GM19240 (cell line): ENCODE measurements around the gene OGDH.
"Not testable (repeated sequence)": the region's sequence is repeated elsewhere in the genome, so short reads cannot be mapped to it uniquely, and the experiment has no call there.

Experiments
- DNase-seq: peaks from one replicate; pipeline ENCODE4 v3.0.0; 2011; ENCODE audit warnings: low spot score; ENCODE audit not compliant: insufficient read length

The OGDH gene

DNA sequence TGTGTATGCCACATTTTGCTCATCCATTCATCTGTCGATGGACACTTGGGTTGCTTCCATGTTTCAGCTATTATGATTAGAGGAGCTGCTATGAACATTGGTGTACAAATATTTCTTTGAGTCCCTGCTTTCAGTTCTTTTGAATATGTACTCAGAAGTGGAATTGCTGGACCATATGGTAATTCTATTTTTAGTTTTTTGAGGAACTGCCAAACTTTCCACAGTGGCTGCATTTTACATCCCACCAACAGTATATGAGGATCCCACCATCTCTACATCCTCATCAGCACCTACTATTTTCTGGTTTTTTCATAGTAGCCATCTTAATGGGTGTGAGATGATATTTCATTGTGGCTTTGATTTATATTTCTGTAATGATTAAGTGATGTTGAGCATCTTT lies 97.5 kb downstream of the OGDH start:
- DNase-seq: no peak

DNA sequence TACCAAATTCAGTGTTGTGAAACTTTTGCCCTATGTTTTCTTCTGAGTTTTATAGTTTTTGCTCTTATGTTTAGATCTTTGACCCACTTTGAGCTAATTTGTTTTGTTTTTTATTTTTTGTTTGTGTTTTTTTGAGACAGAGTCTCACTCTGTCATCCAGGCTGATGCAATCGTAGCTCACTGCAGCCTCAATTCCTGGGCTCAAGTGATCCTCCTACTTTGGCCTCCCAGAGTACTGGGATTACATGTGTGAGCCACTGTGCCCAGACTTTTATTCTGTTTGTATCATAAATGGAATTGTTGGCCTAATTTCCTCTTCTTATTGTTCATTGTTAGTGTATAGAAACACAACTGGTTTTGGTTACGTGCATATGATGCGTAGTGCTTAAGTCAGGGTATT lies 99.0 kb downstream of the OGDH start:
- DNase-seq: no peak

DNA sequence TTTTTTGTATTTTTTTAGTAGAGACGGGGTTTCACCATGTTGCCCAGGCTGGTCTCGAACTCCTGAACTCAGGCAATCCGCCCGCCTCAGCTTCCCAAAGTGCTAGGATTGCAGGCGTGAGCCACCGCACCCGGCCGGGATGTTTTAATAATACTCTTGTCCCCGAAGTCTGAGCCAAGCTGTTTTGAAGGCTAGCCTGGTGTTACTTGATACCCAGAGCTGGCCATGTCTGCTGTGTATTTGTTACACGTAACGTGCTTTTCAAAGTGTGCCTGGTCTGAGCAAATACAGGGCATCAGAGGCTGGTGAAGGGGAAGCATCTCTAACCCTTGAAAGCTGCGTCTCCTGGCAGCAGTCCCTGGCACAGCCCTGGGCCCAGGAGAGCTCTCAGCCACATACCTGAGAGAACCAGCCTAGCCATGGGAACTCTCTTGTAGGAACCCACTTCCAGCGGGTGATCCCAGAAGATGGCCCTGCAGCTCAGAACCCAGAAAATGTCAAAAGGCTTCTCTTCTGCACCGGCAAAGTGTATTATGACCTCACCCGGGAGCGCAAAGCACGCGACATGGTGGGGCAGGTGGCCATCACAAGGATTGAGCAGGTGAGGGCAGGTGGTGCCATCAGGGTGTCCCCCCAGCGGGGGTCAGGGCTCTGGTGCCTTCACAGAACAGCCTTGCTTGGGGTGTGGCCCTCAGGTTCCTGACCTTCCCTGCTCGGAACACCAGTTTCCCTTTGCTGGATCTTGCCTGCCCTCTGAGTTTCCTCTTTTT lies 100.5 kb downstream of the OGDH start:
- no peak for DNase-seq

DNA sequence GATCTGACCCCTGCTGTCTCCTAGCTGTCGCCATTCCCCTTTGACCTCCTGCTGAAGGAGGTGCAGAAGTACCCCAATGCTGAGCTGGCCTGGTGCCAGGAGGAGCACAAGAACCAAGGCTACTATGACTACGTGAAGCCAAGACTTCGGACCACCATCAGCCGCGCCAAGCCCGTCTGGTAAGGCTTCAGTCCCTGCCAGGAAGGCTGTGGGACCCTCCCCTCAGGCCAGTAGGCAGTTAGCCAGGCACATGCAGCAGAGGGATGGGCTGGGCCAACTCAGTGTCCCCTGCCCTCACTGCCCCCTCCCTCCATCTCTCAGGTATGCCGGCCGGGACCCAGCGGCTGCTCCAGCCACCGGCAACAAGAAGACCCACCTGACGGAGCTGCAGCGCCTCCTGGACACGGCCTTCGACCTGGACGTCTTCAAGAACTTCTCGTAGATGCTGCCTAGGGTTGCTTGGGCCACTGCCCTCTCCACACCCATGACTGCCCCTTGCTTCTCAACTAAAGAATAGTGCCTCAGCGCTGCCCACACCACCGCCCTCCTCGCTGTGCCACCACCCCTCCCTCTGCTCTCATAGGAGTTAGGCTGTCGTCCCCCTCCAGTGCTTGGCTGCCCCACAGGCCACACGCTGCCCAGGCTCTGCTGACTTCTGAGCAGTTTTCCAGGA lies 101.3 kb downstream of the OGDH start:
- no peak for DNase-seq

DNA sequence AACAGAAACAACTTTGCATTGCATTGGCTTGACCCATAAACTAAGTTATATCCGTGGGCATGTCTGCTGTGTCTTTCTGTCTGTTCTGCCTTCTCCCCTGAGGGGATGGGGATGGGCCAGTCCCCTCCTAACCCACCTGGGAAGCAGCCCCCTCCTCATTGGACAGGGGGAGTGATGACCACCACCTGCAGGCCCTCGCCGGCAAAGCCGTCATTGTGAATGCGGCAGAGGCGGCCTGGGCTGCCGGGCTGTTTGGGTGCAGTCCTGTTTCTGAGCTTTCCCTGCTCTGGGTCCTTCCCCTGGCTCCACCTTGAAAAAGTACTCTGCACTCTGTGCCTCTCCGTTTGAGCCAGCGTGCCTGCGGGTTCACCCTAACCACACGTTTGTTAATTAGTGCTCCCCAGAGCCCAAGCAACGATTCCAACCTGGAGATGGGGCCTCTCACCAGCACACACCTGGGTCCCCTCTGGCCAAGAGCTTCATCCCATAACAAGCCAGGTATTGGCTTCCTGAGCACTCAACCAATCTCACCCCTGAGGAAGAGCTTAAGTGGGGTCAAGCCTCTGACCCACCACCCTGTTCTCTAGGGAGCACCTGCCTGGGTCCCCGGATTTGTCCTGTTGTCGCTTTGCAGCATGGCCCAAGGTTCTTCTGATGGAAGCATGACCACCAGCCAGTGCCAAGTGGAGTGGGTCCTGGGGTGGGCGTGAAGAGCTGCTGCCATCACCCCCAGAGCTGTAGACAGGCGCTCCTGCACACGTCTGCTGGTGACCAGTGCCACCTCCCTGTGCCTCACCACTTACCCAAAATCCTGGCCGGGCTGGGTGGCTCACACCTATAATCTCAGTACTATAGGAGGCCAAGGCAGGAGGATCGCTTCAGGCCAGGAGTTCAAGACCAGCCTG lies 102.8 kb downstream of the OGDH start:
- no peak for DNase-seq

DNA sequence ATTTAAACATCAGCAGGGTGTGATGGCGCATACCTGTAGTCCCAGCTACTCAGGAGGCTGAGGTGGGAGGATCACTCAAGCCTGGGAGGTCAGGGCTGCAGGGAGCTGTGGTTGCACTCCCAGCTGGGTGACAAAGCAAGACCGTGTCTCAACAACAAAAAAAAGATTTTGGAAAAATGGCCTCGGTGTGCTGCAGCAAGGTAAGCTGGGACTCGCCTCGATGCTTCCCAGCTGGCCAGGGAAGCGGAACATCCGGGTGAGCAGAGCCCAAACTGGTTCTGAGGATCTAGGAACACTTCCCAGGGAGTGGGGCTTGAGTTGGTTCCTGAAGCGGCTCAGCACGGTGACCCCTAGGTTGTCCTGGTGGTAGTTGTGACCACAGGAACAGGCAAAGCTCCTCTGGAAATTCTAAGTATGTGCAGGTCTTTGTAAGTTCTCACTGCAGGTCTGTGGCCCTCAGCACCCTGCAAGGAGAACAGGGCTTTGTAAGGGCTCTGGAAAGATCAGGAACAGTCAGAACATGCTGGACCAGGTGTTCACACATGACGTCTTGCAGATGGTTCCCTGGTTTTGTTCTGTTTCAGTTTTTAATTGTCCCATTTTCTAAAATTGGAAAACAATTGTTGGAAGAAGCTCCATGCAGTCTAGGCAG lies 103.6 kb downstream of the OGDH start:
- no peak for DNase-seq

DNA sequence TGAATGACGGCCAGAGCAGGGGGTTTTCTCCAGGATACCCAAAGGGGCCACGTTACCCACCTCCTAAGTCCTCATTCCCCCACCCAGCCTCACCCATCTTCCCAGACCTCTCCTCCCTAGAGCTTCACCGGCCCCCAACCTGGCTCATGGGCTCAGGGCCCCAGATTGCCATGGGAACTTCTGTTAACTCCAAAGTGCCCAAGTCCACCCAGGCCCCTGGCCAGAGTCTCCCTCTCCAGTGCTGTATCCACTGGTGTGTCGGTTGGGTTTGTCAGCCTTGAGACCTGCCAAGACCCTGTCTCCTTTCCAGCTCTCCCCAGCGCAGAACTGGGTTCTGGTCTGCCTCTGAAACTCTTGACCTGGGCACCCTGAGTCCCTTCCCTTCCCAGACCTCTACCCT lies 105.1 kb downstream of the OGDH start:
- DNase-seq: no peak

DNA sequence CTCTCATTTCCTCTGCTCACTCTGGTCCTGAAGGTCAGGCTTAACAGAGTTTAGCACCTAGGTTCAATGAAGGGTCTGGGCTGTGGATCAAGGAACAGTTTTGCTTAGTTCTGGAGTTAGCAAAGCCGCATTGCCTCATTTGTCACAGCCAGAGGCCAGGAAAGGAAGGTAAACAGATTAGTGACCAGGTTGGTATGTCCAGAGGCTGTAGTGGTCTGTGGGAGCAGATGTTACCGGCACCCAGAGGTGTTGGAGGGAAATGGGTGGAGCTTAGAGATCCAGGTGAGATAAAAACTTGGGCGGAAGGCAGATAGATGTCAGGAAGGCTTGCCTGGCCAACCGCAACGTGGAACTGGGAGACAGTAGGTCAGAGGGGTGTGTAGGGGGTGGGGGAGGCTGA lies 105.6 kb downstream of the OGDH start:
- no peak for DNase-seq

DNA sequence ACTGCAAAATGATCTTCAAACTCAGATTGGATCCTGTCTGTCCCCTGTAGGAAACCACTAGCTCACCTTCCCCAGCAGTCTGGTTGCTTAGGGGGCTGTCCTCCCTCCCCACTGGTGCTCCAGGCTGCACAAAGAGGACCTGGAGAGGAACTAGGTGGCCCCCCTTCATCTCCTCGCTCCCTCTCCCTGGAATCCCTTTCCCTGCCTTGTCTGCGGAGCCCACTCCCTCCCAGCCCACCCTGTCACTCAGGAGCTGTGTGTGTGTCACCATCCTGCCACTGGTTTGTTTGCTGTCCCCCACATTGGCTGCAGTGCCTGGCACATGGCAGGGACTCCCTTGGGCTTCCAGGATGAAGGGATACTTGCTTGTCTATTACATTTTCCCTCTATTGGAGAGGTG lies 106.7 kb downstream of the OGDH start:
- DNase-seq: no peak

DNA sequence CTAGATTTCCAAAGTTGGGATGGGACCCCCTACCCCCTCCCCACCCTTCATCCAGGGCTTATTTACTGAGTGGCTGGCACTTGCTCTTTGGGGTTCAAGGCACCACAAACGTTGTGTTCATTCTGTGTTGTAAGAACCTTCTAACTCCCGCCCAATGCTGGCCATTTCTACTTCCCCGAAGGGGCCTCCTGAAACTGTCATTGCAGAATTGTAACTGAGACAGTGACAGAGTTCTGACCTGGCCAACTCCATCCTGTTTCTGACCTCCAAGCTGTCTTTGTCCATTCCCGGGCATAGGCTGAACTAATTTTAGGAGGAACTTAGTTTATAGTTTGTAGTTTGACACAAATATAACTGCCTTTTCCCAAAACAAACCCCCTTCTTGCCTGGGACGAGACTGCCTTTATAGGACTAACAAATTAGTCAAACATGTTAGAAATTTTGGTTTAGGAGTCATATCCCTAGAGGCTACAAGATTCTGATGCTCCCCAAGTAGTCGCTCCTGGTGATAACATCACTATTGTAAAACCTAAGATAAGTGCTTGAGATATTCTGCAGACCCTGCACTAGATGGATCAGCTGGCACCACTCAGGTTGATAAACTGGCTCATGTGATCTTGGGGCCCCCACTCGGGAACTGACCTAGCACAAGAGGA lies 107.4 kb downstream of the OGDH start:
- no peak for DNase-seq

DNA sequence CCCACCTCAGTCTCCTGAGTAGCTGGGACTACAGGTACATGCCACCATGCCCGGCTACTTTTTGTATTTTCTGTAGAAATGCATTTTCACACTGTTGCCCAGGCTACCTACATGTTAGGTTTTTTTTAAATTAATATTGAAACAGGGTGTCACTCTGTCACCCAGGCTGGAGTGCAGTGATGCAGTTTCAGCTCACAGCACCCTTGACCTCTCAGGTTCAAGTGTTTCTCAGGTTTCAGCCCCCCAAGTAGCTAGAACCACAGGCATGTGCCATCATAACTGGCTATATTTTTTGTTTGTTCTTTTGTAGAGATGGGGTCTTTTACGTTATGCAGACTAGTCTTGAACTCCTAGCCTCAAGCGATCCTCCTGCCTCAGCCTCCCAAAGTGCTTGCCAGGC lies 109.8 kb downstream of the OGDH start:
- DNase-seq: no peak

DNA sequence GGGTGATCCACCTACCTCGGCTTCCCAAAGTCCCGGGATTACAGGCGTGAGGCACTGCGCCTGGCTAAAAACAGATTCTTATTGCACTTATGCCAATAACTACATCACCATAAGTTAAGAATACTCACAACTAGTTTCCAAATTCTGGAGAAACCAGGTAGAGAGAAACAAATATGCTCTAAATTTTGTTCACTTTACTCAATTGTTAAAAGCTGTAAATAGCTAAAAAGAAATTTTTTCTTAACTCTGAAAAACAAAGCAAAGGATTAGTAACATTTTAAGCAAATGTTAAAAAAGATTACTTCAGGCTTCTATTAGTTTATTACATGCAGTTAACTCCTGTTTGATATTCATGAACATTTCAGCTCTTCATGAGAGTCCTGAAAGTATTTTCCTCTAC lies 113.9 kb downstream of the OGDH start:
- no peak for DNase-seq

DNA sequence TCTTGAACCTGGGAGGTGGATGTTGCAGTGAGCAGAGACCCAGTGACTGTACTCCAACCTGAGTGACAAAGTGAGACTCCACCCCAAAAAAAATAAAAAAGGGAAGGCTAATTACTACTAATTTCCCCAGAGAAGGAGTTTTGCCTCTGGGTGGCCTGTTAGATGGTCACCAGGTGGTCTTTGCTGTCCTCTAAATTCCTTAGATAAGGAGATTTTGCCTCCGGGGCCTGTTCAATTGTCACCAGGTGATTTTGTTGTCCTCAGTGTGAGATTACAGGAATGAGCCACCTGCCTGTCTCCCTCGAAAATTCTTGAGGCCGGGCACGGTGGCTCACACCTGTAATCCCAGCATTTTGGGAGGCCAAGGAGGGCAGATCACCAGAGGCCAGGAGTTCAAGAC lies 117.8 kb downstream of the OGDH start:
- no peak for DNase-seq

DNA sequence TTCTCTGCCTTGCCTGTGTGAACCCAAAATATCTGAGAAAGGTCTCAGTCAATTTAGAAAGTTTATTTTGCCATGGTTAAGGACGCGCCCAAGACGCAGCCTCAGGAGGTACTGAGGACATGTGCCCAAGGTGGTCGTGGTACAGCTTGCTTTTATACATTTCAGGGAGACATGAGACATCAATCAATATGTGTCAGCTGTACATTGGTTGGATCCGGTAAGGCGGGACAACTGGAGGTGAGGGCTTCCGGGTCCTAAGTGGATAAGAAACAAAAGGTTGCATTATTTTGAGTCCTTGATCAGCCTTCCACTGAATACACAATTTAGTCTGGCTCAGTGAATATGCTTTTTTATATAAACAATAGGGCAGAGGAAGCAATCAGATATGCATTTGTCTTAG lies 119.8 kb downstream of the OGDH start:
- DNase-seq: not testable (repeated sequence)

DNA sequence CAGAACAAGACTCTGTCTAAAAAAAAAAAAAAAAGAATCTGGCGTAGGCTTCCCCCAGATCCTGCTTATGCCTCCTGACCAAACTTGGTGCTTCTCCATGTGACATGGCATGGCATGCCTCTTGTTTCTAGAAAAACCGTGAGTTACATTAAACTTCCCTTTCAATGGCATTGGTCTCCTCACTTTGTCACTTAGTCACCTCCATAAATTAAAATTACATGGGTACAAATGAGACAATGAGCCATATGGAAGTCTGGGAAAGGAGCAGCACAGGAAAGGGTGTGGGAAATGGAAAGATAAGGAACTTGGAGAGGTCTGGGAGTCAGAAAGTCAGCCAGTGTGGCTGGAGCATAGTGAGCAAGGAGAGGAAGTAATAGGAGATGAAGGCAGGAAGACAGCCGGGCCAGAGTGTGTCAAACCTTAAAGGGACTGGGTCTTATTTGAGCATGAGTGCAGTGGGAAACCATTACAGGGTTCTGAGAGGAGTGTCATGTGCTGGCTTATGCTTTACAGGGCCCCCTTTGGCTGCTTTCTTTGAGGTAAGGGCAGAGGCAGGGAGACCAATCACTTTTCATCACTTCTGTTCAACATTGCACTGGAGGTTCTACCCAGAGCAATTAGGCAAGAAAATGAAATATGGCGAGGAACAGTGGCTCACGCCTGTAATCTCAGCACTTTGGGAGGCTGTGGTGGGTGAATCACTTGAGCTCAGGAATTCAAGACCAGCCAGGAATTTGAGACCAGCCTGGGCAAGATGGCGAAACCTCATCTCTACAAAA lies 120.9 kb downstream of the OGDH start:
- DNase-seq: no peak

DNA sequence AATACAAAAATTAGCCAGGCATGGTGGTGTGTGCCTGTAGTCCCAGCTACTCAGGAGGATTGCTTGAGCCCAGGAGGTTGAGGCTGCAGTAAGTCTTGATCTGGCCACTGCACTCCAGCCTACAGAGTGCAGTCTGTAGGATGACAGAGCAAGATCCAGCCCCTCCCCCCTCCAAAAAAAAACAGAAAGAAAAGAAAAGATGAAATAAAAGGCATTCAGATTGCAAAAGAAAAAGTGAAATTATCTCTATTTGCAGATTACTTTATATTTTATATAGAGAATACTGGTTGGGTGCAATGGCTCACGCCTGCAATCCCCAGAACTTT lies 121.5 kb downstream of the OGDH start:
- DNase-seq: no peak

DNA sequence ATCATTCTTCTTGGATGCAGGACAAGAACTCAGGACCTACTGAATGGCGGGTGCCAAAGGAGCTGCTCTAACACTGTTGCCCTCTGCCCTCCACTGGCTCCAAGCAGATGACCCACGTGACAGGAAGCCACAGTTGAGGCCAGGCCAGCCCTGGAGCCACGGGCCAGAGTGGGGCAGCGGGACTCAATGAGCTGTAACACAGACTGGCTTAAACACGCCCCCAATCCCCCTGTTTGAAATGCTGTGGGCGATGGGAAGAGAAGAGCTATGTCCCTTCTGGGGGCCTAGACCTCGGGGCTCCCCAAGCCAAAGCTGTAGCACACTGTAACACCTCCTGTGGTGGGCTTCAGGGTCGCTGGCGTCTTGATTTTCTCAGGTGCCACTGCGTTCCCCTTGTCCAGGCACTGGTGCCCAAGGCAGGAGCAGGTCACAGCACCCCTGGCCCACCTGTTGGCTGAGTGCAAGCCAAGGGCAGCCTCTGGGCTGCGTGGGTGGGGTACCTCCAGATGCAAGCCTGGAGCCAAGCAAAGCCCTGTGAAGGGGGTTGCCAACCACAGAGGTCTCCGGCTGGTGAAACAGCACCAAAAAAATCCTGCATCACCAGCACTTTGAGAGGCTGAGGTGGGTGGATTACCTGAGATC lies 123.6 kb downstream of the OGDH start:
- no peak for DNase-seq

DNA sequence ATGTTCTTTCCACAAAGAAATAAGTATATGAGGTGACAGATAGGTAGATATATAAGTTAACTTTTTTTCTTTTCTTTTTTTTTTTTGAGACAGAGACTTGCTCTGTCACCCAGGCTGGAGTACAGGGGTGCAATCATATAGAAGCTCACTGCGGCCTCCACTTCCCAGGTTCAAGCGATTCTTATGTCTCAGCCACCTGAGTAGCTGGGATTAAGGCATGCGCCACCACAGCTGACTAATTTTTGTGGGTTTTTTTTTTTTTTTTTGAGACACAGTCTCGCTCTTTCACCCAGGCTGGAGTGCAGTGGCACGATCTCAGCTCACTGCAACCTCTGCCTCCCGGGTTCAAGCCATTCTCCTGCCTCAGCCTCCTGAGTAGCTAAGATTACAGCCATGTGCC lies 126.5 kb downstream of the OGDH start:
- DNase-seq: not testable (repeated sequence)

DNA sequence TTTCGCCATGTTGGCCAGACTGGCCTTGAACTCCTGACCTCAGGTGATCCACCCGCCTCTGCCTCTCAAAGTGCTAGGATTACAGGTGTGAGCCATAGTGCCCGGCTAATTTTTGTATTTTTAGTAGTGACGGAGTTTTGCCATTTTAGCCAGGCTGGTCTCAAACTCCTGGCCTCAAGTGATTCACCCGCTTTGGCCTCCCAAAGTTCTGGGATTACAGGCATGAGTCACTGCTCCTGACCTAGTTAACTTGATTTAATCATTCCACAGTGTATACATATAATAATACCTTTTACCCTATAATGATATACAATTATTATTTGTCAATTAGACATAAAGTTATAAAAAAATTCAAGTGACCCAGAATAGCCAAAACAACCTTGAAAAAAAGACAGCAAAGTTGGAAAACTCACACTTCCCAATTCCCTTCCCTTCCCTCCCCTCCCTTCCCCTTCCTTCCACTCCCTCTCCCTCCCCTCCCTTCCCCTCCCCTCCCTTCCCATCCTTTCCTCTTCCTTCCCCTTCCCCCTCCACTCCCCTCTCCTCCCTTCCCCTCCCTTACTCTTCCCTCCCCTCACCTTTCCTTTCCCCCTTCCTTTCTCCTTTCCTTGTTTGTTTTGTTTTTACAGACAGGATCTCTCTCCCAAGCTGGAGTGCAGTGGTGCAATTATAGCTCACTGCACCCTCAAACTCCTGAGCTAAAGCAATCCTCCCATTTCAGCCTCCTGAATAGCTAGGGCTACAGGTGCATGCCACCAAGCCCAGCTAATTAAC lies 127.5 kb downstream of the OGDH start:
- no peak for DNase-seq
